H1 (cell line): ENCODE measurements around the gene HEATR5A. TPM values are rescaled to one million over a fixed set of nuclear protein-coding genes. Genes with fewer than 3 reads are reported as not detected.

ENCODE experiments used
- CTCF ChIA-PET: fragments of 300-600 bp; sonication (Branson Sonifier 250); formaldehyde crosslinking; loops from one replicate; lab custom pipeline; 2021; ENCODE audit not compliant: partially characterized antibody; lab: Charles Lee
- POLR2A ChIA-PET: fragments of 300-600 bp; sonication (Branson Sonifier 250); formaldehyde crosslinking; loops from one replicate; lab custom pipeline; 2021; ENCODE audit warnings: inconsistent platforms; ENCODE audit not compliant: partially characterized antibody; lab: Charles Lee
- DNase-seq, 2 experiments: peaks; one replicate each; pipeline versions ENCODE4 v3.0.0 to v3.0.0-alpha.2; 2010 to 2022; ENCODE audit warnings: low spot score in 2 of 2, low read depth in 1 of 2, mixed read lengths in 1 of 2
- FAIRE-seq: peaks from 2 replicates; lab custom pipeline; 2011; peaks lifted over from hg19 to GRCh38; lab: Jason Lieb, UNC
- H2AFZ ChIP-seq: 2 replicates; pipeline ENCODE4 v1.8.1; 2012; ENCODE audit warnings: low read length, inconsistent platforms
- H2AK5ac ChIP-seq: 2 replicates; pipeline ENCODE4 v1.6.1; 2013; ENCODE audit warnings: low read depth, low read length
- H2BK120ac ChIP-seq: replicated peaks from 2 replicates; pipeline ENCODE3; 2013; ENCODE audit warnings: low read depth, low read length, inconsistent platforms
- H2BK12ac ChIP-seq: 2 replicates; pipeline ENCODE4 v1.6.1; 2013; ENCODE audit warnings: low read depth, low read length
- H2BK15ac ChIP-seq: 2 replicates; pipeline ENCODE4 v1.6.1; 2013; ENCODE audit warnings: low read length
- H2BK20ac ChIP-seq: 2 replicates; pipeline ENCODE4 v1.6.1; 2013; ENCODE audit warnings: low read length
- H2BK5ac ChIP-seq: 2 replicates; pipeline ENCODE4 v1.6.1; 2013; ENCODE audit warnings: low read depth, low read length
- H3K14ac ChIP-seq: 2 replicates; pipeline ENCODE4 v1.6.1; 2013; ENCODE audit warnings: inconsistent platforms; ENCODE audit not compliant: insufficient read length
- H3K18ac ChIP-seq: 2 replicates; pipeline ENCODE4 v1.6.1; 2013; ENCODE audit warnings: low read length; ENCODE audit errors: extremely low read depth
- H3K23ac ChIP-seq: 2 replicates; pipeline ENCODE4 v1.6.1; 2013; ENCODE audit warnings: inconsistent platforms; ENCODE audit not compliant: insufficient read length
- H3K23me2 ChIP-seq: 2 replicates; pipeline ENCODE4 v1.6.1; 2013; ENCODE audit warnings: low read depth, low read length
- H3K27ac ChIP-seq: 2 replicates; pipeline ENCODE4 v1.6.1; 2011; ENCODE audit warnings: low read depth, low read length, inconsistent platforms
- H3K27me3 ChIP-seq, 4 experiments: replicated peaks in 1 of 4; 1 replicate in 1 of 4; 2 replicates in 3 of 4; pipeline versions ENCODE4 v1.6.1 to v1.8.1; 2011 to 2013; ENCODE audit warnings: low read length in 3 of 4, mild to moderate bottlenecking in 3 of 4, inconsistent platforms in 2 of 4, mixed read lengths in 2 of 4, moderate library complexity in 1 of 4; ENCODE audit not compliant: control insufficient read depth in 3 of 4, insufficient read depth in 3 of 4; ENCODE audit errors: extremely low read depth in 1 of 4
- H3K36me3 ChIP-seq, 4 experiments: 2 replicates each; pipeline versions ENCODE4 v1.6.1 to v1.8.1; 2011 to 2013; ENCODE audit warnings: mild to moderate bottlenecking in 4 of 4, low read length in 3 of 4, moderate library complexity in 2 of 4, control low read depth in 1 of 4, inconsistent platforms in 1 of 4; ENCODE audit not compliant: insufficient read depth in 4 of 4, control insufficient read depth in 2 of 4
- H3K4ac ChIP-seq: replicated peaks from 2 replicates; pipeline ENCODE3; 2013; ENCODE audit warnings: low read length, low read depth, mixed read lengths, inconsistent platforms; ENCODE audit not compliant: insufficient read length
- H3K4me1 ChIP-seq, 4 experiments: replicated peaks in 1 of 4; 1 replicate in 1 of 4; 2 replicates in 3 of 4; pipeline versions ENCODE4 v1.6.1 to v1.8.1; 2011 to 2013; ENCODE audit warnings: low read length in 3 of 4, inconsistent platforms in 2 of 4, mixed read lengths in 1 of 4; ENCODE audit not compliant: insufficient read depth in 4 of 4, control insufficient read depth in 3 of 4
- H3K4me2 ChIP-seq, 2 experiments: 2 replicates each; pipeline versions ENCODE4 v1.6.1 to v1.8.1; 2011 to 2013; ENCODE audit warnings: low read depth in 2 of 2, low read length in 2 of 2, control low read depth in 1 of 2, inconsistent platforms in 1 of 2, mild to moderate bottlenecking in 1 of 2; ENCODE audit not compliant: insufficient read depth in 1 of 2
- H3K4me3 ChIP-seq, 4 experiments: fragments of 200-600, 300-600 bp in 1 of 4; sonication (generic), shearing (Covaris generic), sonication (Bioruptor Twin) in 1 of 4; 2 replicates each; pipeline versions ENCODE4 v1.5.1 to v1.8.1; 2011 to 2016; ENCODE audit warnings: low read length in 4 of 4, low read depth in 3 of 4, control low read depth in 2 of 4, inconsistent platforms in 2 of 4, mild to moderate bottlenecking in 2 of 4, mixed read lengths in 1 of 4, moderate library complexity in 1 of 4; ENCODE audit not compliant: insufficient read depth in 2 of 4; ENCODE audit errors: extremely low read depth in 1 of 4
- H3K56ac ChIP-seq: replicated peaks from 2 replicates; pipeline ENCODE3; 2013; ENCODE audit warnings: low read depth, mild to moderate bottlenecking, mixed read lengths, low read length, inconsistent platforms; ENCODE audit not compliant: insufficient read length
- H3K79me1 ChIP-seq: 2 replicates; pipeline ENCODE4 v1.6.1; 2013; ENCODE audit warnings: low read depth, low read length, control low read depth
- H3K79me2 ChIP-seq, 2 experiments: 2 replicates each; pipeline versions ENCODE4 v1.6.1 to v1.8.1; 2012 to 2013; ENCODE audit warnings: low read length in 2 of 2, mild to moderate bottlenecking in 2 of 2, inconsistent platforms in 1 of 2; ENCODE audit not compliant: insufficient read depth in 2 of 2, control insufficient read depth in 1 of 2
- H3K9ac ChIP-seq, 4 experiments: replicated peaks in 1 of 4; 1 replicate in 1 of 4; 2 replicates in 3 of 4; pipeline versions ENCODE4 v1.6.1 to v1.8.1; 2011 to 2013; ENCODE audit warnings: low read depth in 3 of 4, low read length in 3 of 4, control low read depth in 2 of 4, mild to moderate bottlenecking in 2 of 4, moderate library complexity in 2 of 4, inconsistent platforms in 1 of 4; ENCODE audit errors: extremely low read depth in 1 of 4
- H3K9me3 ChIP-seq, 2 experiments: 2 replicates each; pipeline versions ENCODE4 v1.6.1 to v1.8.1; 2012 to 2013; ENCODE audit warnings: mild to moderate bottlenecking in 2 of 2, moderate library complexity in 2 of 2, control low read depth in 1 of 2, inconsistent platforms in 1 of 2, low read depth in 1 of 2, low read length in 1 of 2, mixed read lengths in 1 of 2; ENCODE audit not compliant: insufficient read depth in 2 of 2
- H4K20me1 ChIP-seq, 2 experiments: replicated peaks in 1 of 2; 2 replicates each; pipeline versions ENCODE3 to v1.8.1; 2011 to 2013; ENCODE audit warnings: inconsistent platforms in 2 of 2, low read length in 2 of 2, mild to moderate bottlenecking in 1 of 2; ENCODE audit not compliant: insufficient read depth in 2 of 2, control insufficient read depth in 1 of 2
- H4K5ac ChIP-seq: 2 replicates; pipeline ENCODE4 v1.6.1; 2013; ENCODE audit warnings: low read length, low read depth, mixed read lengths, inconsistent platforms; ENCODE audit not compliant: insufficient read length
- H4K8ac ChIP-seq: 2 replicates; pipeline ENCODE4 v1.8.0; 2013; ENCODE audit warnings: mild to moderate bottlenecking, moderate library complexity, low read length, inconsistent platforms; ENCODE audit not compliant: insufficient read depth; ENCODE audit errors: extremely low read depth
- H4K91ac ChIP-seq: replicated peaks from 2 replicates; pipeline ENCODE3; 2013; ENCODE audit warnings: low read length, mixed read lengths, inconsistent platforms; ENCODE audit not compliant: insufficient read length
- BRCA1 ChIP-seq: IDR thresholded peaks from 2 replicates; pipeline ENCODE4 v1.6.1; 2012; ENCODE audit warnings: low read depth, low read length, improper control_type of control experiment
- CEBPB ChIP-seq: IDR thresholded peaks from 2 replicates; pipeline ENCODE4 v1.6.1; 2012; ENCODE audit warnings: low read depth, low read length
- KDM1A ChIP-seq: fragments of 200-600, 300-600 bp; sonication (generic); IDR thresholded peaks from 2 replicates; pipeline ENCODE4 v1.7.1; 2016; ENCODE audit warnings: mild to moderate bottlenecking, low read length, borderline replicate concordance
- KDM5A ChIP-seq: fragments of 200-600 bp; IDR thresholded peaks from 2 replicates; pipeline ENCODE4 v1.7.1; 2012; ENCODE audit warnings: mild to moderate bottlenecking, low read length, inconsistent platforms, mixed read lengths
- TAF1 ChIP-seq: IDR thresholded peaks from 2 replicates; pipeline ENCODE4 v1.6.1; 2011; ENCODE audit warnings: mild to moderate bottlenecking, low read depth, low read length
- TBP ChIP-seq: IDR thresholded peaks from 2 replicates; pipeline ENCODE4 v1.6.1; 2011; ENCODE audit warnings: low read depth, low read length, improper control_type of control experiment
- polyA plus RNA-seq, 7 experiments: library from polyadenylated mRNA; depleted of rRNA in 3 of 7; stranded (reverse) in 5 of 7; unstranded in 2 of 7; fragments of >200 nt in 5 of 7; fragments of 200-250 nt in 2 of 7; gene quantifications; 1 replicate in 5 of 7; 2 replicates in 1 of 7; 4 replicates in 1 of 7; pipeline versions ENCODE4 v1.2.1 to v1.2.3, GENCODE V29; 2011 to 2013; ENCODE audit warnings: missing spikeins in 2 of 7, mixed read lengths in 2 of 7
- total RNA-seq: library from RNA; stranded (reverse); fragmentation: NEBNext Ultra II Directional; extraction: Animal tissue kit (Norgen Biotek cat#: 25700); gene quantifications from 2 replicates; pipeline ENCODE4 v1.2.1, GENCODE V29; 2021

The HEATR5A gene
- total and polyA plus RNA-seq, 2 of the 8 experiments (the other 6 are each of a cell fraction or from before 2014, with no cell fraction given) = 9.0 to 36.2 TPM

DNA sequence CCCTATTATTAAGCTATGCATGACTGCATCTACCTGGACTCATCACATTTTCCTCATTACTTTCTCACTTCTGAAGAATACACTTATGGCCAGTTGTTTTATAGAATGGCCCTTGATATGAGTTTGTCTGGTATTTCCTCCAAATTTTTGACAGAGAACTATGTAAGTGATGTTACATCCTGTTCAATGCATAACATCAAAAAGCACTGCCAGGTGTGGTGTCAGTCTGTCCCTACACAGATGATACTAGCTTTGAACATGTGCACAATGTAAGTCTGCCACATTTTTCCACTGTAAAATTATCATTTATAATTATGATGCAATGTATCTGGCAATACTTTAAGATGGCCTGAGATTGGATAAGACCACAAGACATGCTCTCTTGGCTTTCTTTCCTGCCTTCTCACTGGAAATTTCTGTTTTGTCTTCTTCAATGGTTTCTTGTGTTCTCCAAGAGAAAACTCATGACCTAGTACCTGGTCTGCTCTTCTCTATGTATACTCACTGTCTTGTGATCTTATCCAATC, 28.3 kb downstream of the HEATR5A start:
- POLR2A ChIA-PET = no interaction called here

More for the DNA sequence above, 28.3 kb downstream of the HEATR5A start:
- CTCF ChIA-PET = interaction anchor here (1.3 kb wide), 1 partner anchor 863 kb away, joined by 3 read pairs; no protein-coding TSS in a partner anchor
- no peak overlapping the region for H2BK5ac ChIP-seq
- no peak overlapping the region for H2BK15ac ChIP-seq
- no peak overlapping the region for H2BK12ac ChIP-seq
- no peak overlapping the region for H3K27ac ChIP-seq
- no peaks in the 10 kb centered on the region for H3K79me2 ChIP-seq
- no peak overlapping the region for H3K56ac ChIP-seq
- no peaks in the 10 kb centered on the region for H3K9me3 ChIP-seq
- no peak overlapping the region for H4K8ac ChIP-seq
- H3K4me3 ChIP-seq = no peak overlapping the region
- no peak for FAIRE-seq
- no peak overlapping the region for H2BK20ac ChIP-seq
- TF ChIP-seq BRCA1 (no peak), TAF1 (no peak), KDM5A (no peak), TBP (no peak), CEBPB (no peak), KDM1A (no peak)
- TF ChIP-seq, all 59 proteins: peak for 0
- Histone ChIP-seq H3K18ac (no peak overlapping the region), H3K36me3 (peaks cover 0 to 4% (median under 1%) of the 10 kb centered on the region in 4 experiments; a peak in 2 of 8 replicates), H3K27me3 (no peaks in the 10 kb centered on the region), H4K91ac (no peak overlapping the region), H2AFZ (no peak overlapping the region), H3K23me2 (no peaks in the 10 kb centered on the region), H3K4me2 (no peak overlapping the region), H3K9ac (0 out of 7 replicates have a peak overlapping the region, but pooled peaks of 1 of the 4 experiments have one; percentile 13), H3K23ac (no peak overlapping the region), H2BK120ac (no peak overlapping the region), H3K4me1 (no peaks in the 10 kb centered on the region), H3K79me1 (no peaks in the 10 kb centered on the region), H4K20me1 (peaks cover 0 to 1% of the 10 kb centered on the region in 2 experiments), H3K14ac (no peak overlapping the region), H4K5ac (no peak overlapping the region), H2AK5ac (no peak overlapping the region), H3K4ac (no peak overlapping the region)
- no peak for DNase-seq
